ENCODE data around the gene TNFRSF21.

TNFRSF21 gene

DNA sequence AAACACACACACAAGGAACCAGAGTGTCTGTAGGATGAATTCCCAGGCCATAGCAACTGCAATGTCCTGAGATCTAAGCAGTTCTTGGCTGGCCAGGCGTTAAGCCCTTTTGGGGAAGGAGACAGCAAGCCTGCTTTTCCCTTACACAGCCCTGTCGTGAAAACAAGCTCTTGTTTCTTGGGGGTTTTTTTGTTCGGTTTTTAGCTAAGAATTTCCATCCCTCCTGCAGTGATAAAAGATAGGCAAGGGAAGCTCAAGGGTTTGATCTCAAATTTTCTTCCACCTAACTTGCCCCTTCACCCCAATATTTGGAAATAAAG, 1.5 kb downstream of the TNFRSF21 start:
- Histone ChIP-seq H3K36me3 (ENCODE audit: insufficient read depth, low read length) (no peaks in the 10 kb centered on the region), H3K9me3 (ENCODE audit: control insufficient read depth, insufficient read depth, low read length) (no peaks in the 10 kb centered on the region), H3K4me1 (ENCODE audit: insufficient read depth, low read length) (peaks cover 19% of the 10 kb centered on the region), H3K9ac (ENCODE audit: low read depth, low read length) (peak overlapping the region; percentile 88)

DNA sequence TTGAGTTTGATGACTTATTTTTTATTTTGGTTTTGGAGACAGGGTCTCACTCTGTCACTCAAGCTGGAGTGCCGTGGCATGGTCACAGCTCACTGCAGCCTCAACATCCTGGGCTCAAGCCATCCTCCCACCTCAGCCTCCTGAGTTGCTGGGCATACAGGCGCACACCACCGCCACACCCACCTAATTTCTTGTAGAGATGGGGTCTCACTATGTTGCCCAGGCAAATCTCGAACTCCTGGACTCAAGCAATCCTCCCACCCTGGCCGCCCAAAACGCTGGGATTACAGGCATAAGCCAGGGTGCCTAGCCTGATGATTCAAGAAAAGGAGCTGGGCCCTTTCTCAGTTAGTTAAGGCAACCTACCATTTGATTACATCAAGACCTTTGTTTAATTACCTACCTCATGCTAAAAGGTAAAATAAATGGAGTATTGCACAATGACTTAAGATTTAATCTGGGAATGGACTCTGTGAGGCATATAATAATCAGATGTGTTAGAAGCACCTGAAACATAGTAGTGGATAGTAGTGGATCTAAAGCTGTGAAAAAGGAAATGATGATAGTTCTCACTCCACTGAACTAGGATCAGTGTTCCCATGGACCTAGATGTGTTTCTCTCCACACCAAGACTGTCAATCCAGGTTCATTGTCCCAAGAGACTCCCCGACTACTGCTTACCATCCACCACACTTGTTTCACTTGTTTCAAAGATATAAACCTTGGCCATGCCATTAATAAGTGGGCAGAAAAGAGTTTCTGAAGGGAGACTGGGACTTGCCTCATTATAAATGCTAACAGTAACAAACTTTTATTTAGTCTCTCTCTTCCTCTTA, 2.1 kb downstream of the TNFRSF21 start:
- no peaks in the 10 kb centered on the region for H3K36me3 ChIP-seq (ENCODE audit: insufficient read depth, low read length)
- peaks cover 19% of the 10 kb centered on the region for H3K4me1 ChIP-seq (ENCODE audit: insufficient read depth, low read length)
- no peaks in the 10 kb centered on the region for H3K9me3 ChIP-seq (ENCODE audit: control insufficient read depth, insufficient read depth, low read length)
- peak overlapping the region; percentile 88; the same call in 1 of the 2 replicates for H3K9ac ChIP-seq (ENCODE audit: low read depth, low read length)

DNA sequence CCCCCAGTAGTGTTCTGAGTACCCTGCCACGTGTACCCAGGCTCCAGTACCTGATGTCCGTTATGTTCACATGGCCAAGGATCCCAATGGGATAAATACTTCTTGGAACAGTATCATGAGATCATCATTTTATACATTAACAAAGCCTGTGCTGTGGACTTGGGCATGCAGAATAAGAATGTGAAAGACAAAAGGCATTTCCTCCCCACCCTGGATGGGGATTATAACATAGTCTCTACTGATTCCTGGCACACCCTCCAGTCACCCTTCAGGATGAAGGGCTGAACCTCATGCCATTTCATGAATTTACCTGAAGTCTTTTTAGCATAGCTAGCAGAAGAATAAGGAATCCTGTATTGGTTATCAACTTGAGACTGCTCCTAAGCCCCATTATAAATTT, 2.8 kb downstream of the TNFRSF21 start:
- no peaks in the 10 kb centered on the region for H3K36me3 ChIP-seq (ENCODE audit: insufficient read depth, low read length)
- H3K9me3 ChIP-seq (ENCODE audit: control insufficient read depth, insufficient read depth, low read length) = no peaks in the 10 kb centered on the region
- peaks cover 19% of the 10 kb centered on the region for H3K4me1 ChIP-seq (ENCODE audit: insufficient read depth, low read length)
- H3K9ac ChIP-seq (ENCODE audit: low read depth, low read length) = no peak overlapping the region; the same call in 1 of the 2 replicates

DNA sequence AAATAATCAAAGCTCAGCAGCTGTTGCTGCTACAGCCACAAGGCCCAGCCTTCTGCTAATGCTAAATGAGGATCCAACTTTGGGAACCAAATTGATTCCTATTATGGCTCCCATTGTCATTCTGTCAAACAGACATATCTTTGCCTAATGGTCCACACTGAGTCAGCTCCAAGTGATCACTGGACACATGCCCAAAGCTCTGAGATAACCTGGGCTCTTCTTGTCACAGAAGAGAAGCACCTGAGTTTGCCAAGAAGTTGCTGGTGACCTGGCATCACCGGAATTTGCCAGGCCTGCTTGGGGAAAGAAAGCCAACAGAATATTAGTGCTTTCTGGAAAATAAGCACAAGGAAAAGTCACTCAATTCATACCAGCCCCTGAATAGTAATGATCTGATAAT, 5.8 kb downstream of the TNFRSF21 start:
- H3K9me3 ChIP-seq (ENCODE audit: control insufficient read depth, insufficient read depth, low read length) = no peaks in the 10 kb centered on the region
- no peak overlapping the region for H3K9ac ChIP-seq (ENCODE audit: low read depth, low read length)
- H3K36me3 ChIP-seq (ENCODE audit: insufficient read depth, low read length) = no peaks in the 10 kb centered on the region
- peaks cover 20% of the 10 kb centered on the region for H3K4me1 ChIP-seq (ENCODE audit: insufficient read depth, low read length)

DNA sequence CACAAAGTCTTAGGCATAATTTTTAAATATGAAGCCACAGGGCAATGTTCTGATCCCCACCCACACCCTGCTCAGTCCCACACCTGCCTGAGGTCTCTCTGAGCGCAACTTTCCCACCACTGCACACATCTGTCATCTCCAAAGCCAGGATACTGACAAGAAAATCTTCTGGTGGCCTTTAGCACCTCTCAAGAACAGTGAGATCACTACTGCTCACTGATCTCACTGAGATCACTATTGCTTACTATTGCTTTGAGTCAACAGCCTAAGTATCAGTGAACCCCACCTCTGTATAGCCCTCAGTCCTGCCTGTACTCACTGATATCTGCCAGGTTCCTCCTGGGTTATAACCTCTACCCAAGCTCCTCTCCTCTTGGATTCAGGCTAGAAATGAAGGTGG, 6.4 kb downstream of the TNFRSF21 start:
- Histone ChIP-seq H3K9ac (ENCODE audit: low read depth, low read length) (no peak overlapping the region), H3K9me3 (ENCODE audit: control insufficient read depth, insufficient read depth, low read length) (no peaks in the 10 kb centered on the region), H3K36me3 (ENCODE audit: insufficient read depth, low read length) (no peaks in the 10 kb centered on the region), H3K4me1 (ENCODE audit: insufficient read depth, low read length) (peaks cover 20% of the 10 kb centered on the region)

DNA sequence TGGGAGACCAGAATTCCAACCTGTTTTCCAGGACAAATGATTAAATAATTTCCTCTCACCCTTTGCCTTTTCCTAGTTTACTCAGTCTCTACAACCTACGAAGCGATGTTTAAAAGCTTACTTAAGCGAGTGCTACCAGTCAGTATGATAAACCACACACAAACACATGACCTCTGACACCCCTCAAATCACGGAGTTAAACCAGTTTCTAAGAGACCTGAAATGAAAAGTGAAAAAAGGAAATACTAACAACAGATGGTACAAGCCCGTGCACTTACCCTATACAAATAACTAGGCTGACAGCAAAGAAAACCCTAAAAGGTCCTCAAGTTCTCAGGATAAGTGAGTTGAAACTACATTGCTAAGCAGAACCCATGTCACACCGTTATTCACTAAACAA, 7.7 kb downstream of the TNFRSF21 start:
- Histone ChIP-seq H3K9ac (ENCODE audit: low read depth, low read length) (no peak overlapping the region), H3K36me3 (ENCODE audit: insufficient read depth, low read length) (no peaks in the 10 kb centered on the region), H3K4me1 (ENCODE audit: insufficient read depth, low read length) (peaks cover 20% of the 10 kb centered on the region), H3K9me3 (ENCODE audit: control insufficient read depth, insufficient read depth, low read length) (no peaks in the 10 kb centered on the region)

DNA sequence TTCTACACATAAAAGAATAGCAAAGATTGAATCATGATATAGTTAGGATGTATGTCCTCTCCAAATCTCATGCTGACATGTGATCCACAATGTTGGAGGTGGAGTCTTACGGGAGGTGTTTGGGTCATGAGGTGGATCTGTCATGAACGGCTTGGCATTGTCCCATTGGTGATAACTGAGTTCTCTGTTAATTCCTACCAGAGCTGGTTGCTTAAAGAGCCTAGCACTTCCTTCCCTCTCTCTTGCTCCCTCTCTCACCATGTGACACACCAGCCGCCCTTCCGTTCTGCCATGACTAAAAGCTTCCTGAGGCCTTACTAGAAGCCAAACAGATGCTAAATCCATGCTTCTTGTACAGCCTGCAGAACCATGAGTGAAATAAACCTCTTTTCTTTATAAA, 8.3 kb downstream of the TNFRSF21 start:
- Histone ChIP-seq H3K9me3 (ENCODE audit: control insufficient read depth, insufficient read depth, low read length) (no peaks in the 10 kb centered on the region), H3K4me1 (ENCODE audit: insufficient read depth, low read length) (peaks cover 25% of the 10 kb centered on the region), H3K9ac (ENCODE audit: low read depth, low read length) (no peak overlapping the region), H3K36me3 (ENCODE audit: insufficient read depth, low read length) (no peaks in the 10 kb centered on the region)

DNA sequence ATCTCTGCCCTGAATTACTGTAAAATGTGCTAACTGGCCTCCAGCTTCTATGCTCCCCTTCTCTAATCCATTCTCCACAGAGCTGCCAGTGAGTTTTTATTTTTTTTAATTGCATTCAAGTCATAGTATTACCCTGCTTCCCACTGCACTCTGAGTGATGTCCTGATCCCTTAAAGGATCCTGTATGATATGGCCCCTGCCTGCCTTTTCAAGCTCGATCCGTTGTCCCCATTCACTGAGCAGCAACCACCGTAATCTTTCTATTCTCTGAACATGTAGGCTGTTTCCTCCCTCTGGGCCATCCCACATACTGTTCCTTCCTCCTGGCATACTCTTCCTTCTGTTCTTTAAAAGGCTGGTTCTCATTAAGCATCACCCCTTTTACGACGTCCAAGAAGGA, 9.3 kb downstream of the TNFRSF21 start:
- Histone ChIP-seq H3K9ac (ENCODE audit: low read depth, low read length) (no peak overlapping the region), H3K4me1 (ENCODE audit: insufficient read depth, low read length) (peaks cover 25% of the 10 kb centered on the region), H3K36me3 (ENCODE audit: insufficient read depth, low read length) (no peaks in the 10 kb centered on the region; the same call in 1 of the 2 replicates), H3K9me3 (ENCODE audit: control insufficient read depth, insufficient read depth, low read length) (no peaks in the 10 kb centered on the region)

DNA sequence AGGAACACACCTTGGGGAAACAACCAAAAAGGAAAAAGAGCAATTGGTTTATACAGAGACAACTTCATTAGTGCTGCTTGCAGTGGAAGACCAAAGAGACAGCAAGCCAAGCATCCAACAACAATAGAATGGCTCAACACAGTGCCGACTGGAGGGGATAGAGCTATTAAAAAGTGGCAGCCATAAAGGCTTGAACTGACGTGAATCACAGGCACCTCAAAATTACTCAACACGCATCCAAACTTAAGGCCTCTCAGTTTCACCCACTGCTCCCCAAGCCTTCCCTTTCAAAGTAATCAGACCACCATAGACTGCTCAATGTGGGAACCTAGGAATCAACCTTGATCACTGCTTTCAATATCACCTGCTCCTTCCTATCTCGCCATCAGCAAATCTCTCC, 9.7 kb downstream of the TNFRSF21 start:
- H3K9ac ChIP-seq (ENCODE audit: low read depth, low read length) = no peak overlapping the region
- H3K36me3 ChIP-seq (ENCODE audit: insufficient read depth, low read length) = no peaks in the 10 kb centered on the region; the same call in 1 of the 2 replicates
- peaks cover 28% of the 10 kb centered on the region for H3K4me1 ChIP-seq (ENCODE audit: insufficient read depth, low read length)
- H3K9me3 ChIP-seq (ENCODE audit: control insufficient read depth, insufficient read depth, low read length) = no peaks in the 10 kb centered on the region

DNA sequence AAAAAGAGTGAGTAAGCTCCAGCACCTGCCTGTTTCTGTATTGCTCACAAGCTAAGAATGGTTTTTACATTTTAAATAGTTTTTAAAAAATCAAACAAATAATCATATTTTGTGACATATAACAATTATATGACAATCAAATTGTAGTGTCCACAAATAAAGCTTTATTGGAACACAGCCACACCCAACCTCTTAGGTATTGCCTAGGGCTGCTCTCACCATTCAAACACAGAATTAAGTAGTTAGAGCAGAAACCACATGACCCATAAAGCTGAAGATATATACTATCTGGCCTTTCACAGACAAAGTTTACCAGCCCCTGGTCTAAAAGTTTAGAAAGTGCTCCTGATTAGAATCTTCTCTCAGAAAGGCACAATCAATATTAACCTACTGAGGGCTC, 11.2 kb downstream of the TNFRSF21 start:
- no peak overlapping the region for H3K9ac ChIP-seq (ENCODE audit: low read depth, low read length)
- peaks cover 30% of the 10 kb centered on the region for H3K4me1 ChIP-seq (ENCODE audit: insufficient read depth, low read length)
- H3K9me3 ChIP-seq (ENCODE audit: control insufficient read depth, insufficient read depth, low read length) = no peaks in the 10 kb centered on the region
- no peaks in the 10 kb centered on the region; the same call in 1 of the 2 replicates for H3K36me3 ChIP-seq (ENCODE audit: insufficient read depth, low read length)

DNA sequence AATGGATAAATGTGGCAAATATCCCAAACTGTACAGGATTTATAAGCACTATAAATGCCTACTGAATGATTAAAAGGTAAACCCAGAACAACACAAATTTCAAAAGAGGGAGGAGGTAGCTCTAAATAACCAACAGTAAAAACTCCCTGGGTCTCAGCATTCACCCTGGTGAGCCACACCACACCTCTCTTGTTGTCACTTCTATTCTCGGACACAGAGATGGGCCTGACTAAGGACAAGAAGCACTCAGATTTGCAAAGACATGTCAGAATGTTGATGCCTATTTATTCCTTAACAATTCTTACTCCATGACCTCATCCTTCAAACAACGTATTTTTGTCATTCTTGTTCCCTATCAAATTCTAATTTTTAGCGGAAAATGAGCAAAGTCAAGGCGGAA, 14.7 kb downstream of the TNFRSF21 start:
- Histone ChIP-seq H3K36me3 (ENCODE audit: insufficient read depth, low read length) (no peaks in the 10 kb centered on the region; the same call in 1 of the 2 replicates), H3K4me1 (ENCODE audit: insufficient read depth, low read length) (peaks cover 34% of the 10 kb centered on the region), H3K9me3 (ENCODE audit: control insufficient read depth, insufficient read depth, low read length) (no peaks in the 10 kb centered on the region), H3K9ac (ENCODE audit: low read depth, low read length) (no peak overlapping the region)

DNA sequence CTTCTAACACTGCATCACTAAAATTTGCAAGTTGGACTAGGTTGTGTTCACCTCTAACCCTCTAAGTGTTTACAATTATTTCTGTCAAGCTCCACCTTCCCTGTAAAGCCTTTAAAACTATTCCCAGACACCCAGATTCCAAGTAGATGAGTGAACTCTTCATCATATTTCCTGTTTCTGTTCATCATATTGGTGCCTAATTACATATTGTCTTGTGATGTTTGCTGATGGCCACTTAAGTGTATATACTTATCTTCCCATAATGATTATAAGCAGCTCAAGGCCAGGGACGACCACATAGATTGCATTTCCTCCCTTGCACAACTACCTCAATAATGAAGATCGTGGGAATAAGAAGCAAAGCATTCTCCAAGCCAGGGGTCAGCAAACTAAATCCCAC, 16.8 kb downstream of the TNFRSF21 start:
- Histone ChIP-seq H3K9ac (ENCODE audit: low read depth, low read length) (no peak overlapping the region), H3K36me3 (ENCODE audit: insufficient read depth, low read length) (no peaks in the 10 kb centered on the region; the same call in 1 of the 2 replicates), H3K9me3 (ENCODE audit: control insufficient read depth, insufficient read depth, low read length) (no peaks in the 10 kb centered on the region), H3K4me1 (ENCODE audit: insufficient read depth, low read length) (peaks cover 33% of the 10 kb centered on the region)

DNA sequence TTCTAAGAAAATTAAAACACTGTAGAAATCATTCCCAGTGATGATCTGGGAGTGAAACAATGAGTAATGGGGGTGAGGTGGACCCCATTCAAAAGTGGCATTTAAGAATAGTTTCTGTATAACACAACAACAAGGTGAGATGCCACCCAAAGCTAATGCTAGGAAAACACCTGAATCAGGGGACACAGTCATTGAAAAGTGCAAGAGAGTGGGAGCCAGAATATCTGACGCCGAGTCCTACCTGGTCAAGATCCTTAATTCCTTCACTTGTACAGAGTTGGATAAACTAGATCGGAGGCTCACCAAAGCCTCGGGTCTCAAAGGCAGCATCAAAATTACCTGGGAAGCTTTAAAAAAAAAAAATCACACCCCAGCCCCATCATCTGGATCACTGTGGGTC, 17.7 kb downstream of the TNFRSF21 start:
- no peaks in the 10 kb centered on the region for H3K9me3 ChIP-seq (ENCODE audit: control insufficient read depth, insufficient read depth, low read length)
- H3K9ac ChIP-seq (ENCODE audit: low read depth, low read length) = no peak overlapping the region
- H3K4me1 ChIP-seq (ENCODE audit: insufficient read depth, low read length) = peaks cover 33% of the 10 kb centered on the region
- H3K36me3 ChIP-seq (ENCODE audit: insufficient read depth, low read length) = no peaks in the 10 kb centered on the region; the same call in 1 of the 2 replicates

DNA sequence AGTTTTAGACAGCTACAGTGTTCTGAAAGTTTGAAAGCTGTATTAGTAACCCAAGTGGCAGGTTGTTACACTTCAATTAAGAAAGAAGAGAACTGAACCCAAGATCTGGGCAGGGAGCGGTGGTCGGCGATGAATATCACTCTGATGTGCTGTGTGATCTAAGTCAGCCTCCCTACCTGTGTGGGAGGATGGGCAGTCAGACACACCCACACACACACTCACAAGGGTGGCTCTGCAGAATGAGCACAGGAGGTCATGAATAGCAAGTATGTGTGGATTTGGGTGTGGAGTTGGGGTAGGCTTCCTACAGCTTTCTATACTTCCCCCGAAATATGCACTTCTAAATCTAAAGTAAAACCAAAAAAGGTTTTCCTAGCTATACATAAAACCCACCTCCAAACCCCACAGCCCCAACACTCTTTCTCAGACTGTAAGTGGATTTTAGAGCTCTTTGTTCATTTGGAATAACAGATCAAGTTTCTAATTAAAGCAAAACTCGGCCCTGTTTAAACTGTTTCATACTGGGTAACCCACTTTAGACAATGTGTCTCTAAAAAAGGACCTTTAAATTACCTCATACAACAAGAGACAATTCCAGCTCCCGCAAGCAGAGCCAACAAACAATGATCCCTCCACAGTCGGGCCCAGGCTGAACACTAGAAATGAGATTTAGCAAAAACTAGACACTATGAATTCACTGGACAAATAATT, 19.4 kb downstream of the TNFRSF21 start:
- no peak overlapping the region for H3K9ac ChIP-seq (ENCODE audit: low read depth, low read length)
- peaks cover 12% of the 10 kb centered on the region for H3K36me3 ChIP-seq (ENCODE audit: insufficient read depth, low read length)
- H3K4me1 ChIP-seq (ENCODE audit: insufficient read depth, low read length) = peaks cover 16% of the 10 kb centered on the region
- H3K9me3 ChIP-seq (ENCODE audit: control insufficient read depth, insufficient read depth, low read length) = no peaks in the 10 kb centered on the region

All from ES-I3 (cell line).